Neural crest cell (in vitro differentiated cells): ENCODE measurements around the gene TNFAIP2. TPM values are rescaled to one million over a fixed set of nuclear protein-coding genes. Genes with fewer than 3 reads are reported as not detected.
"Not testable (repeated sequence)": the region's sequence is repeated elsewhere in the genome, so short reads cannot be mapped to it uniquely, and the experiment has no call there.

Source experiments
- DNase-seq: peaks from one replicate; pipeline ENCODE4 v3.0.0; 2021; ENCODE audit warnings: low read depth, mixed read lengths, low spot score
- H3K27ac Mint-ChIP-seq: one replicate; pipeline ENCODE4 v1.8.0; 2021; ENCODE audit warnings: mild to moderate bottlenecking, mixed read lengths; ENCODE audit not compliant: unreplicated experiment
- H3K27me3 Mint-ChIP-seq: 2 replicates; pipeline ENCODE4 v1.8.0; 2021; ENCODE audit warnings: low read depth, mild to moderate bottlenecking, mixed read lengths
- H3K36me3 Mint-ChIP-seq: 2 replicates; pipeline ENCODE4 v1.8.0; 2021; ENCODE audit warnings: low read depth, mild to moderate bottlenecking, mixed read lengths
- H3K4me1 Mint-ChIP-seq: 2 replicates; pipeline ENCODE4 v1.8.0; 2021; ENCODE audit warnings: mixed read lengths
- H3K4me3 Mint-ChIP-seq: one replicate; pipeline ENCODE4 v1.8.0; 2021; ENCODE audit warnings: mild to moderate bottlenecking, mixed read lengths
- H3K9me3 Mint-ChIP-seq: 2 replicates; pipeline ENCODE4 v1.8.0; 2021; ENCODE audit warnings: mixed read lengths
- CTCF ChIP-seq: fragments of 200-600 bp; sonication (generic); conservative IDR thresholded peaks from 2 replicates; pipeline ENCODE4 v1.5.0; 2021; ENCODE audit warnings: antibody characterized with exemption, mild to moderate bottlenecking
- total RNA-seq: library from RNA; stranded (reverse); gene quantifications from 2 replicates; pipeline ENCODE4 v1.2.1, GENCODE V29; 2021

Gene TNFAIP2
- total RNA-seq, 1 donor from 2014 or later: 11.6 TPM

DNA sequence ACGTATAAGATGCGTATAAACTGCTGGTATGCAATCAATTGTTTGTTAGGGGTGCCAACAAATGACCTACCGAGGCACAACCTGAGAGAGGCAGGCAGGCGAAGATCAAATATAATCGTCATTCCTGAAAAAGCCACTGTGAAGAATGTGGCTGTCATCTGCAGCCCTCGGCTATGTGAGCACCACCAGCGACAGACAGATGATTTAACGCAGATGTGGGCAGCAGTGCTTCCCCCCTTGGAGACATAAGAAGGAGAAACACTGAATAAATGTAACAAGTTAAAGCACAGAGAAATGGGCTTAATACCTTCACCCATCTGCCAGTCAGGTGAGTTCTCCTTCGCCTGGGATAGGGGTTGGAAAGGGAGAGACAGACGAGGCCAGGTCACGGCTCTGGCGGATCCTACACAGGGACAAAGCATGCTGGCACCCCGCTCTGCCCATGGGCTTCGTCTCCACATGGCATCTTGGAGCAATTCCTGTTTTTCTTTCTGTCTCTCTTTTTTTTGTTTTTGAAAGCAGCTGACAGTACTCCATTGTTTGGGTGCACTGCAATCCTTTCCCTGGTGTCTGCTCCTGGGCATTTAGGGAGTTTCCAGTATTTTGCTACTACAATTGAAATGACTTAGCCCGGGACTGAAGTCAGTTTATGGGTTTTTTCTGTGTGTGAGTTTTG is 28.1 kb downstream of the TNFAIP2 start:
- Mint-ChIP-seq H3K4me1 (no peaks in the 10 kb centered on the region), H3K27ac (no peak overlapping the region), H3K27me3 (no peaks in the 10 kb centered on the region), H3K4me3 (no peak overlapping the region), H3K9me3 (no peaks in the 10 kb centered on the region), H3K36me3 (no peaks in the 10 kb centered on the region)
- no peak for TF ChIP-seq CTCF
- DNase-seq: no peak

DNA sequence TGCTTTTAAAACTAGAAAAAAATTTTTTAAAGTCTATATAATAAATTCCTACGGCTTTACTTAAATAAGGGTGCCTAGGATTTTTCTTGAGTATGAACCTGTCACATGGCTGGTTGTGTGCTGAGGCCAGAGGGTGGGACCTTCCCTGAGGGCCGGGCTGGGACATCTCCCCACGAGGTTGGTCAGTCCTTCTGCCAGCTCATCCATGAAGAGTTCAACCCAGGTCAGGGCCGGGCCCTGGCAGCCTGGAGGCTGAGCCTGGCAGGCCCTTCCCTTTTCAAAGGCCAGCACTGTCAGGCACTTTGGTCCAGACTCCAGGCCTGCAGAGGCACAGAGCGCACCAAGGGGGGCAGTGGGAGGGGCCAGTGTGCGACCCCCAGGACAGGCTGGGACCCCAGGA is 31.7 kb downstream of the TNFAIP2 start:
- H3K4me3 Mint-ChIP-seq: no peak overlapping the region
- H3K27ac Mint-ChIP-seq: no peak overlapping the region
- no peaks in the 10 kb centered on the region for H3K4me1 Mint-ChIP-seq
- H3K27me3 Mint-ChIP-seq: peaks cover 2% of the 10 kb centered on the region
- DNase-seq: no peak
- H3K9me3 Mint-ChIP-seq: no peaks in the 10 kb centered on the region
- H3K36me3 Mint-ChIP-seq: no peaks in the 10 kb centered on the region
- no peak for TF ChIP-seq CTCF

GRCh38 chr14:103155416-103155815 is 32.2 kb downstream of the TNFAIP2 start:
- not testable (repeated sequence) for H3K4me1 Mint-ChIP-seq, H3K27ac Mint-ChIP-seq, H3K36me3 Mint-ChIP-seq, H3K4me3 Mint-ChIP-seq, H3K9me3 Mint-ChIP-seq, DNase-seq, H3K27me3 Mint-ChIP-seq

GRCh38 chr14:103155826-103156394 is 32.6 kb downstream of the TNFAIP2 start:
- Mint-ChIP-seq H3K27ac (no peak overlapping the region), H3K9me3 (no peaks in the 10 kb centered on the region), H3K36me3 (no peaks in the 10 kb centered on the region), H3K27me3 (peaks cover 2% of the 10 kb centered on the region), H3K4me3 (no peak overlapping the region), H3K4me1 (no peaks in the 10 kb centered on the region)
- DNase-seq: no peak
- no peak for TF ChIP-seq CTCF

- DNase-seq: no peak
- H3K36me3 Mint-ChIP-seq: no peaks in the 10 kb centered on the region
- no peaks in the 10 kb centered on the region for H3K9me3 Mint-ChIP-seq
- no peaks in the 10 kb centered on the region for H3K4me1 Mint-ChIP-seq
- H3K4me3 Mint-ChIP-seq: no peak overlapping the region
- H3K27ac Mint-ChIP-seq: no peak overlapping the region
- peaks cover 2% of the 10 kb centered on the region for H3K27me3 Mint-ChIP-seq
- TF ChIP-seq CTCF: no peak
These were observed 33.6 kb downstream of the TNFAIP2 start for GRCh38 chr14:103156651-103157378.

DNA sequence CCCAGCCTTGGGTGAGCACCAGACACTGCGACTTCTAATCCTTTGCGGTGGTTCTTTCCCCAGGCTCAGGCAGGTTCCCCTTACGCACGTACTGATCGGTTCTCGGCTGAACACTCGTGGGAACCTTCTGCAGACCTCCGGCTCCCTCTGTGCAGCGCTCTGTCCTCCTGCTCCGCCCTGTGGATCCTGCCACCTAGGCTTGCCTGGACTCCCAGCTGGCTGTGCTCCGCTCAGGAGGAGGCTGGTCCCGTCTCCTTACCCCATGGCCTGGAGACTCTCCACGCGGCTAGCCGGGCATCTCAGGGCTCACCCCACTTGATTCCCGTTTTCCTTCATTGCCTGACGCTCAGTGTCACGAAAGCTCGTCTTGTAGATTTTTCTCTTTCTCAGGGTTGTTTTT is 34.7 kb downstream of the TNFAIP2 start:
- Mint-ChIP-seq H3K27me3 (peaks cover 2% of the 10 kb centered on the region), H3K4me3 (no peak overlapping the region), H3K27ac (no peak overlapping the region), H3K9me3 (no peaks in the 10 kb centered on the region), H3K4me1 (no peaks in the 10 kb centered on the region), H3K36me3 (no peaks in the 10 kb centered on the region)
- no peak for DNase-seq
- no peak for TF ChIP-seq CTCF
